Hepatocyte (in vitro differentiated cells): Measurements from ENCODE around the gene SH3PXD2A. TPM values are rescaled to one million over a fixed set of nuclear protein-coding genes. Genes with fewer than 3 reads are reported as not detected.

Source experiments
- DNase-seq: peaks from one replicate; pipeline ENCODE4 v3.0.0-alpha.2; 2016; ENCODE audit warnings: low spot score
- H2AFZ ChIP-seq: fragments of 200-600 bp; sonication (generic); 2 replicates; pipeline ENCODE4 v1.6.0; 2016; ENCODE audit warnings: antibody characterized with exemption, mild to moderate bottlenecking
- H3K27ac ChIP-seq: fragments of 200-600 bp; sonication (generic); 2 replicates; pipeline ENCODE4 v1.5.1; 2016; ENCODE audit warnings: mild to moderate bottlenecking
- H3K27me3 ChIP-seq: fragments of 200-600 bp; sonication (generic); 2 replicates; pipeline ENCODE4 v1.6.1; 2016
- H3K36me3 ChIP-seq: fragments of 200-600 bp; sonication (generic); replicated peaks from 2 replicates; pipeline ENCODE4 v1.5.1; 2016; ENCODE audit warnings: low read depth; ENCODE audit not compliant: insufficient read depth
- H3K4me1 ChIP-seq: fragments of 200-600 bp; sonication (generic); 2 replicates; pipeline ENCODE4 v1.5.1; 2016; ENCODE audit warnings: mild to moderate bottlenecking, moderate library complexity; ENCODE audit not compliant: insufficient read depth
- H3K4me2 ChIP-seq: fragments of 200-600 bp; sonication (generic); 2 replicates; pipeline ENCODE4 v1.6.0; 2016
- H3K4me3 ChIP-seq: fragments of 200-600 bp; sonication (generic); 2 replicates; pipeline ENCODE4 v1.5.1; 2016; ENCODE audit warnings: mild to moderate bottlenecking
- H3K79me2 ChIP-seq: fragments of 200-600 bp; sonication (generic); 2 replicates; pipeline ENCODE4 v1.6.0; 2017; ENCODE audit warnings: mild to moderate bottlenecking
- H3K9me2 ChIP-seq: fragments of 200-600 bp; sonication (generic); replicated peaks from 2 replicates; pipeline ENCODE4 v1.6.0; 2017; ENCODE audit warnings: mild to moderate bottlenecking; ENCODE audit not compliant: insufficient read depth
- H3K9me3 ChIP-seq: fragments of 200-600 bp; sonication (generic); 2 replicates; pipeline ENCODE4 v1.5.1; 2016; ENCODE audit warnings: low read depth, mild to moderate bottlenecking
- H4K20me1 ChIP-seq: fragments of 200-600 bp; sonication (generic); 2 replicates; pipeline ENCODE4 v1.6.0; 2016; ENCODE audit warnings: mild to moderate bottlenecking; ENCODE audit not compliant: insufficient read depth, poor library complexity, severe bottlenecking
- EZH2 ChIP-seq: fragments of 200-600 bp; sonication (generic); IDR thresholded peaks from 2 replicates; pipeline ENCODE4 v1.6.1; 2016; ENCODE audit warnings: antibody characterized with exemption, mild to moderate bottlenecking, borderline replicate concordance
- EZH2phosphoT487 ChIP-seq: fragments of 200-600 bp; sonication (generic); IDR thresholded peaks from one replicate; pipeline ENCODE4 v1.6.1; 2018; ENCODE audit warnings: antibody characterized with exemption, mild to moderate bottlenecking, low read depth, moderate library complexity; ENCODE audit not compliant: unreplicated experiment, severe bottlenecking
- WGBS: methylation state at CpG from one replicate; pipeline ENCODE4 v1.1.6; 2016; ENCODE audit warnings: low lambda C conversion rate; ENCODE audit errors: missing lambda C conversion rate; 5-methylcytosine and 5-hydroxymethylcytosine counted together
- polyA plus RNA-seq: library from polyadenylated mRNA; unstranded; fragments of >200 nt; fragmentation: Nextera tagmentation; extraction: Ambion mirVana; gene quantifications from 2 replicates; pipeline ENCODE4 v1.2.1, GENCODE V29; 2016
- total RNA-seq: library from RNA; depleted of rRNA; stranded (reverse); fragments of >200 nt; gene quantifications from 2 replicates; pipeline ENCODE4 v1.2.3, GENCODE V29; 2014
- TF ChIP-seq, protein P1 (sequence below): fragments of 200-600 bp; sonication (generic); IDR thresholded peaks from 2 replicates; pipeline ENCODE4 v1.5.1; 2016; ENCODE audit warnings: antibody characterized with exemption, mild to moderate bottlenecking; ENCODE audit not compliant: poor library complexity

The SH3PXD2A gene
- total and polyA plus RNA-seq, 2 experiments from 2014 or later: 8.4 to 13.6 TPM

DNA sequence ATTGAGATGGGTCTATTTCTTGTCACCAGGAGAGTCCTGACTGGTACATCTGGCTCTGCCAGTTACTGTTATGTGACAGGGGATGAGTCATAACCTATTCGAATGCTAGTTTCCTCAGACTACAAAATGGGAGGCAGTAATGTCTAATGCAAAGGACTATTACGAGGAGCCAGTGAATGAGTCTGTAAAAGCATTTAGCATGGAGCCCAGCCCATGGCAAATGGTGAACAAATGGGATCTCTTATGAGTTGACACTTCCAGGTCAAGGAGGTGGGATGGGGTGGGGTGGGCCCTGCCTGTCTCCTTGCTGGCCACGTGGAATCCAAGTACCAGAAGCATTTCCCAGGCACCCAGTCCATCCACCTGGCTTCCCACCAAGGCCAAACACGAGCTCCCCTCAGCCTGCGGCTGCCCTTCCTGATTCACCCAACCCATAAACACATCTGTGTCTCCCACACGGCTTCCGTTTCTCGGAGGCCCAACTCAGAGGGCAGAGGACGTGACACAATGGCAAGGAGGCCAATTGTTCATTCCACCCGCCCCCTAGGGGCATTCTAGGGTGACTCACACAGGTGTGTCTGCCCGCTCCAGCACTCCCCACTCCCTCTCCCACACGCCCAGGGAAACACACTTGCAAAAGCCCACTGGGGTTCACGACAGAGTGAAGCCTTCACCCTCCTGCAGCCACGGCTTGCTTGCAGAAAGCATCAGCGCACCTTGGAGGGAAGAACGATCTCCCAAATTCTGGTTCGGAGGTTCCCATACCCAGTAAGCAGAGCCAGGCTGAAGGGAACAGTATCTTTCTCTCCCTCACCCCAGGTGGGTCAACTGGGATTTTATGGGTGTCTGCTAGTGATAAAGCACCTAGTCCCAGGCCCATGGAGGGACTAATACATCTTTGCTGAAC, 109.8 kb downstream of the SH3PXD2A start:
- TF ChIP-seq, protein P1, sequence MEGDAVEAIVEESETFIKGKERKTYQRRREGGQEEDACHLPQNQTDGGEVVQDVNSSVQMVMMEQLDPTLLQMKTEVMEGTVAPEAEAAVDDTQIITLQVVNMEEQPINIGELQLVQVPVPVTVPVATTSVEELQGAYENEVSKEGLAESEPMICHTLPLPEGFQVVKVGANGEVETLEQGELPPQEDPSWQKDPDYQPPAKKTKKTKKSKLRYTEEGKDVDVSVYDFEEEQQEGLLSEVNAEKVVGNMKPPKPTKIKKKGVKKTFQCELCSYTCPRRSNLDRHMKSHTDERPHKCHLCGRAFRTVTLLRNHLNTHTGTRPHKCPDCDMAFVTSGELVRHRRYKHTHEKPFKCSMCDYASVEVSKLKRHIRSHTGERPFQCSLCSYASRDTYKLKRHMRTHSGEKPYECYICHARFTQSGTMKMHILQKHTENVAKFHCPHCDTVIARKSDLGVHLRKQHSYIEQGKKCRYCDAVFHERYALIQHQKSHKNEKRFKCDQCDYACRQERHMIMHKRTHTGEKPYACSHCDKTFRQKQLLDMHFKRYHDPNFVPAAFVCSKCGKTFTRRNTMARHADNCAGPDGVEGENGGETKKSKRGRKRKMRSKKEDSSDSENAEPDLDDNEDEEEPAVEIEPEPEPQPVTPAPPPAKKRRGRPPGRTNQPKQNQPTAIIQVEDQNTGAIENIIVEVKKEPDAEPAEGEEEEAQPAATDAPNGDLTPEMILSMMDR: no peak
- TF ChIP-seq EZH2phosphoT487 (no peak), EZH2 (no peak)
- Histone ChIP-seq H2AFZ (no peak overlapping the region), H4K20me1 (no peaks in the 10 kb centered on the region), H3K4me1 (peaks cover 7% of the 10 kb centered on the region), H3K9me2 (no peaks in the 10 kb centered on the region), H3K4me3 (no peak overlapping the region), H3K4me2 (no peak overlapping the region), H3K9me3 (no peaks in the 10 kb centered on the region), H3K27ac (peak overlapping the region; percentile 40), H3K36me3 (no peaks in the 10 kb centered on the region), H3K79me2 (no peaks in the 10 kb centered on the region), H3K27me3 (no peaks in the 10 kb centered on the region)
- 76% methylated on average over 17 of the region's 17 CpGs for WGBS
- peak; percentile 41 for DNase-seq

DNA sequence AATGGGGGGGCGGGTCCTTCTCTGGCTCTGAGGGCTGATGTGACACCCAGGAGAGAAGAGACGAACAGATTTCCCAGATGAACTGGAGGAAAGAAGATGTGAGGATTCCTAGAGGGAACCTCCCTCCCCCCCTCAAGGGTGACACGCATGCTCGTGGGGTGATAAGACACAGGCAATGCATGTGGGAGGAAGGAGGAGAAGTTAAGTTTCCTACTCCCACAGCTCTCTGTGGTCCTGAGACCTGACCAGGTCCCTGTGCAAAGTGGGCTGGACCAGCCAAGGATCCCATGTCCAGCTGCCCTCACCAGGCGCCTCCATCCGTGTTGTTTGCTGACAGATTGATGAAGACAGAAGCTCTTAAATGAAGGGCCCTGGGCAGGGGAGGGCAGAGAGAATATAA, 112.6 kb downstream of the SH3PXD2A start:
- H3K79me2 ChIP-seq: no peaks in the 10 kb centered on the region
- peaks cover 26% of the 10 kb centered on the region for H3K4me1 ChIP-seq
- H3K27me3 ChIP-seq: no peaks in the 10 kb centered on the region
- H2AFZ ChIP-seq: no peak overlapping the region
- no peak overlapping the region for H3K4me3 ChIP-seq
- DNase-seq: no peak
- no peaks in the 10 kb centered on the region for H3K9me2 ChIP-seq
- H3K27ac ChIP-seq: no peak overlapping the region
- no peaks in the 10 kb centered on the region for H4K20me1 ChIP-seq
- no peaks in the 10 kb centered on the region for H3K9me3 ChIP-seq
- TF ChIP-seq, protein P1: no peak
- TF ChIP-seq EZH2: no peak
- TF ChIP-seq EZH2phosphoT487: no peak
- WGBS: 68% methylated on average over 6 of the region's 6 CpGs
- H3K36me3 ChIP-seq: no peaks in the 10 kb centered on the region
- no peak overlapping the region for H3K4me2 ChIP-seq

GRCh38 chr10:103740611-103741010, 114.8 kb downstream of the SH3PXD2A start:
- Histone ChIP-seq H3K79me2 (no peaks in the 10 kb centered on the region), H4K20me1 (no peaks in the 10 kb centered on the region), H3K36me3 (no peaks in the 10 kb centered on the region), H3K27ac (no peak overlapping the region), H3K27me3 (no peaks in the 10 kb centered on the region), H2AFZ (no peak overlapping the region), H3K4me1 (peaks cover 19% of the 10 kb centered on the region), H3K9me2 (no peaks in the 10 kb centered on the region), H3K4me2 (no peak overlapping the region), H3K4me3 (no peak overlapping the region), H3K9me3 (no peaks in the 10 kb centered on the region)
- TF ChIP-seq EZH2 (no peak), EZH2phosphoT487 (no peak)
- TF ChIP-seq, protein P1: no peak
- 89% methylated on average over 5 of the region's 5 CpGs for WGBS
- DNase-seq: no peak
